GM10266 (cell line): ENCODE measurements around the gene KXD1.

Experiments
- DNase-seq: peaks from one replicate; pipeline ENCODE4 v3.0.0; 2012; ENCODE audit errors: extremely low spot score
- TF ChIP-seq, protein P1 (sequence below): IDR thresholded peaks from 2 replicates; pipeline ENCODE4 v1.5.1; 2012; ENCODE audit warnings: mild to moderate bottlenecking, low read depth; ENCODE audit not compliant: control insufficient read depth, insufficient read depth; ENCODE audit errors: missing control alignments

The KXD1 gene, protein sequence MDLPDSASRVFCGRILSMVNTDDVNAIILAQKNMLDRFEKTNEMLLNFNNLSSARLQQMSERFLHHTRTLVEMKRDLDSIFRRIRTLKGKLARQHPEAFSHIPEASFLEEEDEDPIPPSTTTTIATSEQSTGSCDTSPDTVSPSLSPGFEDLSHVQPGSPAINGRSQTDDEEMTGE

DNA sequence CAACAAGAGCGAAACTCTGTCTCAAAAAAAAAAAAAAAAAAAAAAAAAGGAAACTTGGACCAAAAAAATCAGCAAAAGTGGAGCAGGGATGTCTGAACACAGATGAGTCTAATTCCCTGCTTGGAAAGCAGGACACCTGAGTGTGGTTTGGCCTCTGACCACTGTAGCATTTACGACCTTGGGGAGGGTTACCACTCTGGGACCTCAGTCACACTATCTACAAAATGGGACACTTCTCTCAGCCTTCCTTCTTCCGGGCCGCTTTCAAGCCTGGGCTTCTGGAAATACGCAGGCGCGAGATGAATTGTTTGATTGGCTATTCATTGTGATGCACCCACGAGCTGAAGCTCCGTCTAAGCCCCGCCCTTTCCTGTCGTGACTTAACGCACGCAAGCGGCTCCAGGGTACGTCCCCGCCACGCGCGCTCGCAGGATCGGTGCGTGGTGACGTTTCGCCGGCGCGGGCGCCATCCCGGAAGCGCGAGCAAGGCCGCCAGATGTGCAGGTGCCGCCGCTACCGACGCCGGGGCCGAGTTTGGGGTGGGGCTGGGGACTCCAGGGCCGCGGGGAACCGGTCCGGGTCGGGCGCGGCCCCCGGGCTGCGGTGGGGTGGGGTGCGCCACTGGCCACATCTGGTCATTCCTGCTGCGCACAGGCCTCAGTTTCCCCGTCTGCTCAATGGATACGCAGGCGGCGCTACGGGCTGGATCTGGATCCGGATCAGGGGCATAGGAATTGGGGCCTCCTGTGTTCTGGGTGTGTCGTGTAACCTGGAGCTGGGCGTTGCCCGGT is at the start of gene KXD1:
Gene KXD1, plus strand, starts transcription at position 460 of the 791 bp plus-strand sequence. CDS start 4,187 bp downstream, outside the sequence.
- peak; percentile 99 for DNase-seq

DNA sequence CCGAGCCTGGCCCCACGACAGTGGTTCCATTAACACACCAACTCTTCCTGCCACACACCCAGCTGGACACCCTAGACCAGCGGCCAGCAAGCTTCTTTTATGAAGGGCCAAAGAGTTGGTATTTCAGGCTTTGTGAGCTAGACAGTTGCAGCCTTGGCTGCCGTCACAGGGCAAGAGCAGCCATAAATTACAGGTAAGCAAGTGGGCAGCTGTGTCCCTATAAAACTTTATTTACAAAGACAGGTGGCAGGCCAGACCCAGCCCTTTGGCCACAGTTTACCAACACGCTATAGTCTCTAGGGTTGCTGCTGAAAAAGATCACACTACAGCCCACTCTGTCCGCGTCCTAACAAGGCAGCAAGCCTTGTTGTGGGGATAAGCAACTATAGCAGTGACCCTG is 49.1 kb upstream of the KXD1 start:
- TF ChIP-seq, protein P1, sequence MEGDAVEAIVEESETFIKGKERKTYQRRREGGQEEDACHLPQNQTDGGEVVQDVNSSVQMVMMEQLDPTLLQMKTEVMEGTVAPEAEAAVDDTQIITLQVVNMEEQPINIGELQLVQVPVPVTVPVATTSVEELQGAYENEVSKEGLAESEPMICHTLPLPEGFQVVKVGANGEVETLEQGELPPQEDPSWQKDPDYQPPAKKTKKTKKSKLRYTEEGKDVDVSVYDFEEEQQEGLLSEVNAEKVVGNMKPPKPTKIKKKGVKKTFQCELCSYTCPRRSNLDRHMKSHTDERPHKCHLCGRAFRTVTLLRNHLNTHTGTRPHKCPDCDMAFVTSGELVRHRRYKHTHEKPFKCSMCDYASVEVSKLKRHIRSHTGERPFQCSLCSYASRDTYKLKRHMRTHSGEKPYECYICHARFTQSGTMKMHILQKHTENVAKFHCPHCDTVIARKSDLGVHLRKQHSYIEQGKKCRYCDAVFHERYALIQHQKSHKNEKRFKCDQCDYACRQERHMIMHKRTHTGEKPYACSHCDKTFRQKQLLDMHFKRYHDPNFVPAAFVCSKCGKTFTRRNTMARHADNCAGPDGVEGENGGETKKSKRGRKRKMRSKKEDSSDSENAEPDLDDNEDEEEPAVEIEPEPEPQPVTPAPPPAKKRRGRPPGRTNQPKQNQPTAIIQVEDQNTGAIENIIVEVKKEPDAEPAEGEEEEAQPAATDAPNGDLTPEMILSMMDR: no peak

More for the DNA sequence above, at the start of gene KXD1:
- TF ChIP-seq, protein P1: no peak

GRCh38 chr19:18510216-18510615 is 47.5 kb upstream of the KXD1 start:
- TF ChIP-seq, protein P1: no peak
- DNase-seq: no peak

More for the DNA sequence above, 49.1 kb upstream of the KXD1 start:
- no peak for DNase-seq

GRCh38 chr19:18513868-18514267 is 43.8 kb upstream of the KXD1 start:
- TF ChIP-seq, protein P1: no peak
- DNase-seq: no peak

GRCh38 chr19:18514800-18515682 is 42.6 kb upstream of the KXD1 start:
- no peak for DNase-seq
- TF ChIP-seq, protein P1: no peak

DNA sequence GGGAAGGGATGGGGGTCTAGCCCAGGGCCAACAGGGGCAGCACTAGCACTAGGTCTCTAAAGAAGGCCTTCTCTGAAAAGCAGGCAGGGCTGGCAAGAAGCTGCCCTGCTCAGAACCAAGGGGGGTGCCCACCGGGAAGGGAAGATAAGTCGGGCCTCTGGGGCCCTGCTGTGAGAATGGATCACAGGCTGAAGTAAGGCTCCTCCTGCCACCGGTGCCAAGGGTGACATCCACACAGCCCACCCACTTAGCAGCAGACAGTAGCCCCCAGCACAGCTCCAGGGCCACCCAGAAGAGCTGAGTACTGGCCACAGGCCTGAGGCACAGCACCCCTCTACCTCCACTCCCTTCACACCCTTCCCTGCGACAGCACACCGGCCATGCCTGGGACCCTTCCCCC is 41.7 kb upstream of the KXD1 start:
- TF ChIP-seq, protein P1: no peak
- DNase-seq: no peak
